Inferior parietal cortex (tissue), 1 donor: ENCODE measurements around the gene TSPAN13.

Source experiments
- DNase-seq: peaks from one replicate; pipeline ENCODE4 v3.0.0-alpha.2; 2016; ENCODE audit errors: extremely low spot score

TSPAN13 gene

DNA sequence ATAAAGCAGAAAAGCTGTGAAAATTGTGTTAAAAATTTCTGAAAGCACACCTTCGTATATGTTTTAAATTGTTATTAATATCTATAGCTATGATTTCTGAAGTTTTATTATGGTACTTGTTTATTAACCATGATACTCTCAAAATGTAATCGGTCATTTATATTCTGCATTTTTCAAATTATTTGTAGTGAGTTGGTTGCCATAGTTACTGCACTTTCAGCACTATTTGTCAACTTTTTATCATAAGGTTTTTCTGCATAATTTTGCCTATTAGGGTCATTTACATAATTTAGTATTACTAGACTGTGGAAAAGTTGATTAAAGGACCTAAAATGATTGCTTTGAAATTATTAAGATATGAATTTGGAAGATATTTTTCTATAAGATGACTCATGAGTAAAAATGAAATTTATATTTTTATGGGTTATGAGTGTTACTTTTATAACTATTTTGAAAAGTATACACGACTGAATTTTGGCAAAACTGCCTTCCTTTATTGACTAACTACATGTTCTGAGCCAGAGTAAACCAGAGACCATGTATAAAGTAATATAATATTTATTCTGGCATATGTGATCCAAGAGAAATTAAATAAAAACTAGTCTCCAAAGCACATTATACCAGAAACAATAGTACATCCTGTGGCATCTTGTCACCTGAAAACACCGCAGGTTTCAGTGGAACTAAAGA, 59.1 kb downstream of the TSPAN13 start:
- no peak for DNase-seq

DNA sequence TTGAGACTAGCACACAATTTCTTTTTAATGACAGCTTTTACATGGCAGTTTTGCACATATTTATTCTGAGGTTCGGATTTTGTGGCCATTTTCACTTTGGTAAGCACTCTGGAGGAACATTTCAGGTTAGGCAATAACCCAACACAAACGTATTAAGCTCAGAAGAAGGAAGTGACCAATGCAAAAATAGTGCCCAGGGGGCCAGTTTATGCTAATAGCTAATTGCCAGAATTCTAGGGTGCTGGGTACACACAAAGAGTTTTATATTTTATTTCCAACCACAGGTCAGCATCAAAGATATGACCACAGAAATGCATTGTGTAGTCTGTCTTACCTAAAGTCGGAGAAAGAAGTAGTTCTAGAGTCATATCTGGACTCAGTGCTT, 59.7 kb downstream of the TSPAN13 start:
- no peak for DNase-seq

DNA sequence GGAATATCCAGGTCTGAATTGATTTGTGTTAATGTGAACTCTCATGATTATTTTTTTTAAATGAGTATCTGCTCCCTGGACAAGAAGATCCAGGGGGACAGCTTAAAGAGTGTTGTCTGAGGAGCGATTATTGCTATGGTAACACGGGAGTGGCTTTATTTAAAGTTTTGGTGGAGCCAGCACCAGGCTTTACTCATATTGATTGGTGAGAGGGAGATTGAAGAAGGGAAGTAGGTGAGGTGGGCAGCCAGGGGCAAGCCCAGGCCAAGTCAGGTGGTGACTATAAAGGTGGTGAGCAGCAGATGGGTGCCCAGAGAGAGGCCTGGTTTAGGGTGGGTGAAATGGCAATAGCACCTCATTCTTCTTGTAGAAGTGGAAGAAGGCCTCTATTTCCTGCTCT, 61.4 kb downstream of the TSPAN13 start:
- DNase-seq, result no peak

DNA sequence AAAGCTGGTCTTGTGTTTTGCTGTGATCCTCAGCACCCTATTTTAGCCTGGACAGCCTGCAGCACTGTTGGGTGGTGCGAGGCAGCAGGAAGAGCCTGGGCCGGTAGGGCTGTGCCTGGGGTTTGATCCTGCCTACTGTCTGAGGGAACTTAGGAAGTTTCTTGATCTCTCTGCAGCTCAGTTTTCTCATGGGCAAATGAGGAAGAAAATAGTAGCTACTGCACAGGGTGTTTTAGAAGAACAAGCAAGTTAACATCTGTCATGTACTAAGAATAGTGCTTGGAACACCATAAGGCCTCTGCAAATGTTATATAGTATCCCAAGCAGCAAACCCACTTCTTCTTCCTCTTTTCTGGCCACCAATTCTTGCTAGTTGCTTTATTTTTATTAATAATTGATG, 63.3 kb downstream of the TSPAN13 start:
- DNase-seq, result peak; percentile 43

DNA sequence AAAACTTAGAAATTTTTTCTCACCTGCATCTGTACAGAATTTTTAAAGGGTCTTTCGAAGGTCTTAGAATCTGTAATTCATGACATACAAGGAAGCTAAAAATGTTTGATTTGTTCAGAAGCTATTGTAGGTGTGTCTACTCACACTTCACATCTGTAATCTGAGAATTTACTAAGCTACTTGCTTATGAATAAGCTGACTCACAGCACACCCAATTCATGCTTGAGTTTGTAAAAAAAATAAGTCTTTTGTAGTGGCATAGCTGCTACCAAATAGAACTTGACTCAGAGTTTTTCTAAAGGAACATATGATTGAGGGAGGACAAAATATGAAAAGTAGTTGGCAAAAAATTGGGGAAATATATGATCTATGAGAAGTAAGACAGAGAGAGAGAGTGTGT, 64.0 kb downstream of the TSPAN13 start:
- DNase-seq, result no peak

DNA sequence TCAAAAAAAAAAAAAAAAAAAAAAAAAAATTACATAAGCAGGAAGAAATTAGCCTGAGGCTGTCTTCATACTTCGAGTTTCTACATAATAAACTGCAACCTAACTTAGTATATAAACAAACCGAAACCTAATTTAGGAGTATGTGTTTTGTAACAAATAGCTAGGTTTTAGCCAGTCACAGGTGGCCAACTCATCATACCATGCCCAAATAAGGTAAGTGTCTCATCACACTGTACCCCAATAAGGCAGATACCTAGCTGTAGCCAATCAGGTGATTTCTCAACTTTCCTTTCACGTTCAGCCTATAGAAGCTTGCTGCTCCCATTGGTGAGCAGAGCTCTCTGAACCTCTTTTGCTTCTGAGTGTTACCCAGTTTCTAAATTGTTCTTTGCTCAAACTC, 65.2 kb downstream of the TSPAN13 start:
- DNase-seq, result no peak

DNA sequence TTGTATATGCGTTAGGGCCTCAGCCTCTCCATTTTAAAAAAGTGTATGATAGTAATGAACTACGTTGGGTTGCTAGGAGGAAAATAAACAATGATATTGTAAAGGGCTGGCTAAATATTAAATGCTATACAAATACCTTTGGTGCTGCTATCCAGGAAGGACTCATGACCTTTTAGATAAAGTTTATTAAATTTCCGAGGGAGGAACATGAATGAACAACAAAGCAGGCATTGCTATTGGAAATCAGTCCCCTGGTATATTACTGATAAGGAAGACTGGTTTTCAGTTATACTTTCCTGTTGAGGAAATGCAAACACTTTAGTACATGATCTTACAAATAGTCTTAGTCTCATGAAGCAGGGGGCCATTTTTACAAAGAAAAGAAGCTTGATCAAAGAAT, 68.5 kb downstream of the TSPAN13 start:
- DNase-seq, result no peak

DNA sequence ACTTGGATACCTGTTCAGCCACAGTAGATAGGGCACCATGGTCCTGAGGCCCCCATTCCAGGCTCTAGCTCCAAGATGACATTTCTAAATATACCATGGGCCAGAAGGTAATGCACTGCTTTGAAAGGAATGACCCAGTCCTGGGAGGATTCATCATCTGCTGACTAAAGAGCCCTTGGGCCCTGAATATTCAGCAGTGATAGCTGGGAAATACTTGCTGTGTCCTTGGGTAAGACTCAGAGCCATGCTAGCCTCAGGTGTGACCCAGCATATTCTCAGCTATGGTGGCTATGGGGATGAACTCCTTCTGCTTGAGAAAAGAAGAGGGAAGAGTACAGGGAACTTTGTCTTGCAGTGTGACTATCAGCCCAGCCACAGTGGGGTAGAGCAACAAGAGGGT, 72.5 kb downstream of the TSPAN13 start:
- DNase-seq, result no peak

DNA sequence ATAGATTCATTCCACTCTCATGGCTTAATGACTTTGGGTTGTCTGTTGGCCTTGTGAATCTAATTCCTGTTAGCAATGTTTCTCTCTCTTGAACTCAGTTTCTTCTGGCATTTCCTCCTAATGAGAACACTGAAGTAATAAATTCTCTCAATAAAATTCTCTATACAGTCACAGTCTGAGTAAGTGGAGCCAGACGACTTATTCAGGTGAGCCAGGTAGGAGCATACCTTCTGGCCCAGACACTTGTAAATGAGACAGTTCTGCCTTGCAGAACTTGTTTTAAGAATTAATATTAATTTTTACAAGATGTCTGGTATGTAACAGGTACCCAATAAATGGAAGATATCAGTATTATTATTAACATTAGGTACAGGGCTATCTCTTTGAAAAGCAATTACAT, 79.8 kb downstream of the TSPAN13 start:
- DNase-seq, result no peak
